Ammon's horn (tissue), 1 donor: Measurements from ENCODE around the gene NBPF19.
"Not testable (repeated sequence)": the region's sequence is repeated elsewhere in the genome, so short reads cannot be mapped to it uniquely, and the experiment has no call there.

Experiments
- DNase-seq: peaks from one replicate; pipeline ENCODE4 v3.0.0-alpha.2; 2016; ENCODE audit warnings: low spot score

NBPF19 gene

GRCh38 chr1:149474745-149475144 is at the start of gene NBPF19:
NBPF19 (plus strand) TSS chr1:149475045; CDS start chr1:149475933, 888 bp downstream.
- not testable (repeated sequence) for DNase-seq

GRCh38 chr1:149428317-149428716 is 46.5 kb upstream of the NBPF19 start:
- not testable (repeated sequence) for DNase-seq

GRCh38 chr1:149445451-149445850 is 29.4 kb upstream of the NBPF19 start:
- peak; percentile 41 for DNase-seq

GRCh38 chr1:149452196-149452595 is 22.6 kb upstream of the NBPF19 start:
- DNase-seq = not testable (repeated sequence)

- not testable (repeated sequence) for DNase-seq
Measured at GRCh38 chr1:149452652-149453051, 22.2 kb upstream of the NBPF19 start.

GRCh38 chr1:149558350-149558825 is 83.5 kb downstream of the NBPF19 start:
- DNase-seq = peak; percentile 13

GRCh38 chr1:149561806-149562205 is 87.0 kb downstream of the NBPF19 start:
- DNase-seq = not testable (repeated sequence)

- not testable (repeated sequence) for DNase-seq
Measured at GRCh38 chr1:149565485-149565884, 90.6 kb downstream of the NBPF19 start.

GRCh38 chr1:149572763-149573162 is 97.9 kb downstream of the NBPF19 start:
- not testable (repeated sequence) for DNase-seq

- DNase-seq = peak; percentile 2
Measured at GRCh38 chr1:149585592-149585991, 110.7 kb downstream of the NBPF19 start.
